BE2C (cell line): Measurements from ENCODE around the gene HTR5A.

Source experiments
- DNase-seq: peaks from one replicate; pipeline ENCODE4 v3.0.0-alpha.2; 2020
- H3K27me3 ChIP-seq: fragments of 250-450 bp; sonication (Bioruptor Pico); 2 replicates; pipeline ENCODE4 v1.5.1; 2020; ENCODE audit warnings: mild to moderate bottlenecking
- H3K36me3 ChIP-seq: fragments of 250-450 bp; sonication (Bioruptor Pico); 2 replicates; pipeline ENCODE4 v1.5.1; 2020; ENCODE audit warnings: mild to moderate bottlenecking
- H3K4me1 ChIP-seq: fragments of 250-450 bp; sonication (Bioruptor Pico); 2 replicates; pipeline ENCODE4 v1.5.1; 2020
- H3K4me3 ChIP-seq: 2 replicates; pipeline ENCODE4 v1.5.1; 2011; ENCODE audit warnings: low read depth, low read length
- H3K9me3 ChIP-seq: fragments of 250-450 bp; sonication (Bioruptor Pico); 2 replicates; pipeline ENCODE4 v1.5.1; 2020
- CTCF ChIP-seq: IDR thresholded peaks from 2 replicates; pipeline ENCODE4 v1.5.1; 2012; ENCODE audit warnings: mild to moderate bottlenecking, low read depth, low read length

Gene HTR5A

GRCh38 chr7:155057076-155057475, 13.0 kb upstream of the HTR5A start:
- Histone ChIP-seq H3K9me3 (no peaks in the 10 kb centered on the region), H3K4me3 (no peak overlapping the region), H3K27me3 (peaks cover 20% of the 10 kb centered on the region), H3K36me3 (no peaks in the 10 kb centered on the region), H3K4me1 (no peaks in the 10 kb centered on the region)
- no peak for DNase-seq
- TF ChIP-seq CTCF, result no peak

GRCh38 chr7:155058896-155059295, 11.2 kb upstream of the HTR5A start:
- no peaks in the 10 kb centered on the region for H3K36me3 ChIP-seq
- no peaks in the 10 kb centered on the region for H3K9me3 ChIP-seq
- peaks cover 16% of the 10 kb centered on the region for H3K27me3 ChIP-seq
- no peaks in the 10 kb centered on the region for H3K4me1 ChIP-seq
- no peak overlapping the region for H3K4me3 ChIP-seq
- no peak for TF ChIP-seq CTCF
- no peak for DNase-seq

GRCh38 chr7:155059703-155060102, 10.4 kb upstream of the HTR5A start:
- Histone ChIP-seq H3K9me3 (no peaks in the 10 kb centered on the region), H3K4me3 (no peak overlapping the region), H3K27me3 (peaks cover 14% of the 10 kb centered on the region), H3K36me3 (no peaks in the 10 kb centered on the region), H3K4me1 (no peaks in the 10 kb centered on the region)
- TF ChIP-seq CTCF, result no peak
- DNase-seq, result no peak

- H3K4me1 ChIP-seq, result no peaks in the 10 kb centered on the region
- H3K9me3 ChIP-seq, result no peaks in the 10 kb centered on the region
- H3K36me3 ChIP-seq, result no peaks in the 10 kb centered on the region
- H3K27me3 ChIP-seq, result peaks cover 31% of the 10 kb centered on the region
- no peak for DNase-seq
- no peak for TF ChIP-seq CTCF
- no peak overlapping the region for H3K4me3 ChIP-seq
Observed at GRCh38 chr7:155062411-155062810, 7.7 kb upstream of the HTR5A start.

GRCh38 chr7:155064186-155064585, 5.9 kb upstream of the HTR5A start:
- no peaks in the 10 kb centered on the region for H3K9me3 ChIP-seq
- TF ChIP-seq CTCF, result no peak
- no peak overlapping the region for H3K4me3 ChIP-seq
- DNase-seq, result no peak
- no peaks in the 10 kb centered on the region for H3K4me1 ChIP-seq
- no peaks in the 10 kb centered on the region for H3K36me3 ChIP-seq
- H3K27me3 ChIP-seq, result peaks cover 40% of the 10 kb centered on the region

- Histone ChIP-seq H3K4me3 (no peak overlapping the region), H3K27me3 (peaks cover 63% of the 10 kb centered on the region), H3K36me3 (no peaks in the 10 kb centered on the region), H3K9me3 (no peaks in the 10 kb centered on the region), H3K4me1 (no peaks in the 10 kb centered on the region)
- no peak for DNase-seq
- no peak for TF ChIP-seq CTCF
Observed at GRCh38 chr7:155066417-155066950, 3.6 kb upstream of the HTR5A start.
